T-helper 2 cell treated with Interferon-gamma antibody and Interleukin-4, amounts not matched to agents 100 ng/mL and 5 ng/mL, for 36 hours (primary cell): ENCODE measurements around the gene ARPC5L. TPM values are rescaled to one million over a fixed set of nuclear protein-coding genes. Genes with fewer than 3 reads are reported as not detected.
"Not testable (repeated sequence)": the region's sequence is repeated elsewhere in the genome, so short reads cannot be mapped to it uniquely, and the experiment has no call there.

Source experiments
- intact Hi-C: fragments of 100-400 bp; cut with micrococcal nuclease; formaldehyde crosslinking; loops from one replicate; pipeline ENCODE4 v1.15.1; 2023
- total RNA-seq: library from RNA; stranded (reverse); gene quantifications from 2 replicates; pipeline ENCODE4 v1.2.3, GENCODE V29; 2022

The ARPC5L gene
- 74.4 and 78.8 TPM in 2 replicates for total RNA-seq

DNA sequence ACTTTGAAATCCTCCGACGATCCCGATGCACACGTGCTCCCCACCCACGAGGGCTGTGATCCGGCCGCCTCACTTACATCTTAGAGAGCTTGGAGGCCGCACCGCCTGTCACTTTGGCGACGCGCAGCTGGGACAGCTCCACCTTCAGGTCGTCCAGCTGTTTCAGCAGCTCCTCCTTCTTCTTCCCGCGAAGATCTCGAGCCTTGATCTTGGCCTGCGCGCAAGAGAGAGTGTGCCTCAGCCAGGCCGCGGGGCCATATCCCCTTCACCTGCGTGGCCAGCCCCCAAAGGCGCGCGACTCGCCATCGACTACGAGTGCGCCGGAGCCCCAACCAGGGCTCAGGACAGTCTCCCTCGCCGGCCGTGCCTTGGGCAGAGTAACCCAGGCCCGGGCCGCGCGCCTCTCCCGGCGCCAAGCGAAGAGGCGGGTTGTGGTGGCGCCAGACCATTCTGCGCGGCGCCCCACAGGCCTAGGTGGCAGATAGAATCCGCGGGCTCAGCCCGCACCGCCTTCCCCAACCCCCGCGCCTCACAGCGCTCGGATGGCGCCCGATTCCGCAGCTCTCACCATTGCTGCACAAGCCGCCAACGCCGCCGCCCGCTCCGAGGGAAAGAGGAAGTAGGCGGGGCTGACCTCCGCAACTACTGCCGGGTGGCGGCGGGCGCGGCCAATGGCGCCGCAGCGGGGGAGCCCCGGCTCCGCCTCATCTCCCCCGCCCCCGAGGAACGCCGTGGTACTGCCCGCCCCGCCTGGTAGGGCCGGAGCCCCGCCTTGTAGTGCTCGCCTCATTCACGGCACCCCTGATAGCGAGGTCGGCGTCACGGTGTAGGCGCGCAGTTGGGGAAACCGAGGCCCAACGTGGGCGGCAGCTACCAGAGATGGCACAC is at the start of gene ARPC5L, which contains the start of gene RPL35:
TSS of gene ARPC5L (plus strand) at position 789 of the 888 bp plus-strand sequence. CDS start 7,161 bp downstream, outside the sequence.
TSS of gene RPL35 (minus strand) at position 616 of the 888 bp plus-strand sequence. CDS start at position 571, 45 bp downstream.
- intact Hi-C loops: loop anchor here (1.0 to 10.0 kb wide), 7 partner anchors 8 to 1957 kb away; partner anchors contain the start of genes GOLGA1, HSPA5, NR6A1 and RABEPK

DNA sequence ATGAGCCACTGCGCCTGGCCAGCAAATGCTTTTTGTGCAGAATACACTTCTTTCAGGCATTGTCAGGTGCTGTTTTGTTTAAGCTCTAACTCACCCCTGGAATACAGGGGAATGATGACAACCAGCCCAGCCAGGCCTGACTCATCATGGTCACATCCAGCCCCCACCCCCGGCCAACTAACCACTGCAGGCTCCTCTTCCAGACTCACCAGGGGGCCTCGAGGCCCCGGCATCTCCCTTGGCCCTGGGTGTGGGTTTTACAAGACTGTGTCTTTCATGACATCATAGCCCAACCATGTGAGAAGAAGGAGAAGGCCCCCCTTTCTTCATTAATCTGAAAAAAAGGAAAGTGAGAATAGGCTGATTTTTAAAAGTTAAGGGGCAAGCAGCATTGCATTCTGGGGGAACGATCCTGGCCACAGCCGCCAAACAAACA is 49.5 kb upstream of the ARPC5L start:
- intact Hi-C loops: no loop called here

DNA sequence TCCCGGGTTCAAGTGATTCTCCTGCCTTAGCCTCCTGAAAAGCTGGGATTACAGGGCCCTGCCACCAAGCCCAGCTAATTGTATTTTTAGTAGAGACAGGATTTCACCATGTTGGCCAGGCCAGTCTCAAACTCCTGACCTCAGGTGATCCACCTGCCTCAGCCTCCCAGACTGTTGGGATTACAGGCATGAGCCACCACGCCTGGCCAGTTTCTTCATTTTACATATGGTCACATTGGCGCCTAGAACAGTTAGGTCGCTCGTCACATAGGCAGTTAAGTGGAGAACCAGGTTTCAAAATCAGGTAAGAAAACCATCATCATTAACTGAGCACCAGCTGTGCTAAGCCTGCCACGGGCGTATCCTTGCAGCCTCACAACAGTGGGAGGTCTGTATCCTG is 48.9 kb upstream of the ARPC5L start:
- intact Hi-C loops: no loop called here

DNA sequence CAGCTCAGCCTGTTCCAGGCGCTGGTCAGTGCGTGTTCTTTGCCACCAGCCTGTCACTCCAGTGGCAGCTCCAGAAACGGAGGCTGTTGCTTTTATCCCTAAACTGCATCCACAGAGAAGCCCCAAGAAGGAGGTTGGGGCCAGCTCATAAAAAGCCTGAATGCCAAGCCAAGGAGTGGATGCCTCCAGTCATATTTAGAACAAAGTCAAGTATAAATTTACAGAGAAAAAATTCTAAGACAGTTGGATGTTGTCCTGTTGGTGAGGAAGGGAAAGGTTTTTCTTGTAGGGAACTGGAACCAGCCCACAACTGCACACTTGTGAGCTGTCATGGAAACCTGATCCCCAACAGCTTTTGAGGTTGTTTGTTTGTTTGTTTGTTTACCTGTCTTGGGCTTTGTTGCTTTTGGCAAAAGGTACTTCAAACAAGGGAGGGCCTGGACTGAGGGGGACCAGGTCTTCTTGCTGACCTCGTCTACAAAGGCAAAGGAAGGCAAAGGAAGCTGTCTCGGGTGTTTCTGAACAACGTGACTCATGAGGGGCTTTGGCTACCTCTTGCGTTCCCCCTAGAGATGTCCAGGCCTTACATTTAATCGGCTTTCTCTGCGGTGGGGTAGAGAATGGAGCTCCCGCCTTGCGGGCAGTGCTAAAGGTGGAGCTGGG is 48.3 kb upstream of the ARPC5L start:
- intact Hi-C loops: no loop called here

DNA sequence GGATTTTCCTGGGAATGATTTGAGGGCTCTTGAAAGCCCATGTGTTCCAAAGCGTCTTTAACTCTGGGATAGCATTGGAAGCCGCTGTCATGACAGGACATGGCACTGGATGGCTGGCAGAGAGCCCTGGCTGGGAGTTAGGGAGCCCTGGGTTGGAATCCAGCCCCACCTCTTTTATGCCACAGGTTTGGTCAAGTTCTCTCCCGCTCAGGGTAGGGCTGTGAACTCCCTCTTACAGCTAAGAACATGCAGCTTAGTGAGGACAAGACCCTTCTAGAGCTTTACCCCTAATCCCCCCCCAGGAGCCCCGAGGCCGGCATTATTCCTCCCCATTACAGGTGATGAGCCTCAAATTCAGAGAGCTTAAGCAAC is 47.8 kb upstream of the ARPC5L start:
- intact Hi-C loops: no loop called here

DNA sequence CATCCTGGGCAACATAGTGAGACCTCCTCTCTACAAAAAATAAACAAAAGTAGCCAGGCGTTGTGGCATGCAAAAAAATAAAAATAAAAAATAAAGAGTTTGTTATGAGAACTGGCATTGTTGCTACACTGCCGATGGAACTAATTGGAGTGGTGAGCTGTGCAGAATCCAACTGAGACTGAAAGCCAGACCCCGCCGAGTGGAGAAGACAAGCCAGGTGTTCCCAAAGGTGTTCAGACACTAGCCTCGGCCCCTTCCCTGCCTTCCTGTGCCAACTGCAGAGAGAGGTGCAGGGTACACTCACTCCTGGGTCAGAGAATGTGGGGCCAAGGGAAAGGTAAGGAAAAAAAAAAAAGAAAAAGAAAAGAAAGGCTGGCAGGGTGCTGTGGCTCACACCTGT is 46.3 kb upstream of the ARPC5L start:
- intact Hi-C loops: no loop called here

DNA sequence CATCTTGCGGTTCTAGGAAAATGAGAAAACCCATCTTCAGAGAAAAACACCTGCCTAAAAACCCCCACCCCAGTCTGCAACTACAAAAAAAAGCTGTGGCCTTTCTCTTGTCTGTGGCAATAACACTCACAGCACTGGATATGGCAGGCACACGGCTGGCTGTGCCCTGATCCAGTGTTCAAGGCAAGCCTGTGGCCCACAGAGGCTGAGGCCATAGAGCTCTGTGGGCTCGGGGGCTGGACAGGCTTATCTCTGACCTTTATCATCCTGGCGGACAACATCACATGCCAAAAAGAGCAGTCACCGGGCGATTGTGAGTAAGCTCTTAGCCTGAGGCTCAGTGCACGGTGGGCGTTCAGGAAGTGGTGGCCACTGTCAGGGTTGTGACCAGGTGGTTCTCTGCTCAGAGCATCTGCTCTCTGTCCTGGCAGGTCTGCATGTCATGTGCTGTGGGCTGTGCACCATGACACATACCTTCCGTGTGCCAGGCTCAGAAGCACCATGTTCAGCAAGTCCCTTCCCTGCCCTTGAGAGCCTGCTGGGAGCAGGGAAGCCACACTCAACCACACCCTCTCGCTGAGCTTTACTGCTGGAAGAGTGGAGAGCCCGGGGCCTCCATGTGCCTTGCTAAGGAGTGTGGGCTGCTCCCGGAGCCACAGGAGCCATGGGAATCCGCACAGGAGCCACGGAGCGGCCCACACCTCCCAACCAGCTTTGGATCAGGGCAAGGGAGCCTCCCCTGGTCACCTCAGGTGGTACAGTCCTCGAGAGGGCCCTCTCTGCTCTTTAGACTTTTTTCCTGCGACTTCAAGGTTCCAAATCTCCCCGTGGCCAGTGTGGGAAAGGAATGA is 43.3 kb upstream of the ARPC5L start:
- intact Hi-C loops: no loop called here

DNA sequence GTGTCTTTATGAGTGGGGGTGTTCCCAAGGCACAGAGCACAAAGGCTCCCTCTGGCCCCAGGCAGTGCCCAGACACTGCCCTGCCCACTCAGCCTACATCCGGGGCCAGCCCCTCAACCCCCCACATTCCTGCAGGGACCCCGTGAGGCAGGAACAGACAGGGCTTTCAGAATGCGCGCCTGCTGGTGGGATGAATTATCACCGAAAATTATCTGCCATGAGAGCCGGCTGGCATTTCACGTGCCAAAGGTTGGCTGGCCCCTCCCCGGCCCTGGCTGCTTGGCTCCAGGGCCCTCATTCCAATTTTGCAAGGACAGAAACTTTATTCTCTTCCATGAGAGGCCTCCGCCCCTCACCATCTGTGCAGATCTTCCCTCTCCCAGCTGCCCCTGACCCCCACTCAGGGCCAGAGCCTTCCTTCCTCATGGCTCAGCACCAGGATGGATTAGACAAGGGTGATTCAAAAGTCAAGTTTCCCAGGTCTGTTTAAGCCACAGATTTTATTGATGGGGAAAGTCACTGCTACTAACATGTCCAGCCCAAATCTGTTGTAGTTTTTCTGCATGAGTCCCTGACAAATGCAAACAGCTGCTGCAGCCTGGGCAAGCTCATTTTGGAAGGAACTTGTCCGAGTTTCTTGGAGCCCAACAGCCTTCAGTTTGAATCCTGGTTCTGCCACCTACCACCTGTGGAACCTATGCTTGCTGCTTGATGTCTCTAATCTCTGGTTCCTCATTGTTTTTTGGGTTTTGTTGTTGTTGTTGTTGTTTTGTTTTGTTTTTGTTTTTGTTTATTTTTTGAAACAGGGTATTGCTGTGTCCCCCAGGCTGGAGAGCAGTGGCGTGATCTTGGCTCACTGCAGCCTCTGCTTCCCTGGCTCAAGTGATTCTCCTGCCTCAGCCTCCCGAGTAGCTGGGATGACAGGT is 41.0 kb upstream of the ARPC5L start:
- intact Hi-C loops: no loop called here

DNA sequence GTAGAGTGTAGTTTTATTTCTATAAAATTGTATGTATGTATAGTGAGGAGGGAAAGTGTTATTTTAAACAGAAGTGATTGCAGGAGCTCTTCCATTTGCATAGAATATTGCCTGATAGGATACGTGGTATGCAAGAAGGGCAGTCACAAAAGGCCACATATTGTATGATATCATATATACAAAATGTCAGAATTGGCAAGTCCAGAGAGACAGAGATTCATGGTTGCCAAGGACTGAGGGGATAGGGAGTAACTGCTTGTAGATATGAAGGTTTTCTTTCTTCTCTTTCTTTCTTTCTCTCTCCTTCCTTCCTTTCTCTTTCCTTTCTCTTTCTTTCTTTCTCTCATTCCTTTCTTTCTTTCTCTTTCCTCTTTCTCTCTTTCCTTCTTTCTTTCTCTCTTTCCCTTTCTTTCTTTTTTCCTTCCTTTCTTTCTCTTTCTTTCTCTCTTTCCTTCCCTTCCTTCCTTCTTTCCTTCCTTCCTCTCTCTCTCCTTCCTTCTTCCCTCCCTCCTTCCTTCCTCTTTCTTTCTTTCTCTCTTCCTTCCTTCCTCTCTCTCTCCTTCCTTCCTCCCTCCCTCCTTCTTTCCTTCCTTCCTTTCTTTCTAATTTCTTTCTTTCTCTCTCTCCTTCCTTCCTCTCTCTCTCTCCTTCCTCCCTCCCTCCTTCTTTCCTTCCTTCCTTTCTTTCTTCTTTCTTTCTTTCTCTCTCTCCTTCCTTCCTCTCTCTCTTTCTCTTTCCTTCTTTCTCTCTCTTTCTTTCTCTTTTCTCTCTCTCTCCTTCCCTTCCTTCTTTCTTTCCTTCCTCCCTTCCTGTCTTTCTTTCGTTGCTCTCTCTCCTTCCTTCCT is 33.2 kb upstream of the ARPC5L start:
- intact Hi-C loops: no loop called here

DNA sequence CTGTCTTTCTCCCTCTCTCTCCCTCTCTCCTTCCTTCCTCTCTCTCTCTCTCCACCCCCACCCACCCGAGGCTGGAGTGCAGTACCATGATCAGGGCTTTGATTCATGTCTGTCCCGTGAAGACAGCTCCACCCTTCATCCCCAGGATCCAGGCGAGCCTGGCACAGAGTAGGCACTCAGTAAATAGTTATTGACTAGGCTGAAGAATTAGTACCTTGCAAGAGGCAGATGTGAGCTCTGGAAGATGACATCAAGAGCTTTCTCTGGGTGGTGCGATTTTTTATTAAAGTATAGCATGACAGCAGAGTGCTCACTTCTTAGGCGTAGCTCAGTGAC is 32.6 kb upstream of the ARPC5L start:
- intact Hi-C loops: no loop called here

DNA sequence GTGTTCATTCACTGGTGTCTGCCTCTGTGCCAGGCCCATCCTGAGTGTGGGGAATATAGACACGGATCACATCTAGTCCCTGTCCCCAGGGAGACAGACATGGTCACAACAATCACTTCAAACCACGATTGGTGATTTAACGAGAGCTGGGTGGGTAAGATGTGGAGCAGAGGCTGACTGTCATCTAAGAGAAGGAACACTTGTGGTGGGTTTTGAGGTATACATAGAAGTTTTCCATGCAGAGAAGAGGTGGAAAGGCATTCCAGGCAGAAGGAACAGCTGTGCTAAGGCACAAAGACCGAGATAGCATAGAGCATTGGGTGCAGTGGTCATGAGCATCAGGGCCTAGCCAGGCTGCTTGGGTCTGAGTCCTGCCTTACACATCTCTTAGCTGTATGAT is 31.3 kb upstream of the ARPC5L start:
- intact Hi-C loops: no loop called here

DNA sequence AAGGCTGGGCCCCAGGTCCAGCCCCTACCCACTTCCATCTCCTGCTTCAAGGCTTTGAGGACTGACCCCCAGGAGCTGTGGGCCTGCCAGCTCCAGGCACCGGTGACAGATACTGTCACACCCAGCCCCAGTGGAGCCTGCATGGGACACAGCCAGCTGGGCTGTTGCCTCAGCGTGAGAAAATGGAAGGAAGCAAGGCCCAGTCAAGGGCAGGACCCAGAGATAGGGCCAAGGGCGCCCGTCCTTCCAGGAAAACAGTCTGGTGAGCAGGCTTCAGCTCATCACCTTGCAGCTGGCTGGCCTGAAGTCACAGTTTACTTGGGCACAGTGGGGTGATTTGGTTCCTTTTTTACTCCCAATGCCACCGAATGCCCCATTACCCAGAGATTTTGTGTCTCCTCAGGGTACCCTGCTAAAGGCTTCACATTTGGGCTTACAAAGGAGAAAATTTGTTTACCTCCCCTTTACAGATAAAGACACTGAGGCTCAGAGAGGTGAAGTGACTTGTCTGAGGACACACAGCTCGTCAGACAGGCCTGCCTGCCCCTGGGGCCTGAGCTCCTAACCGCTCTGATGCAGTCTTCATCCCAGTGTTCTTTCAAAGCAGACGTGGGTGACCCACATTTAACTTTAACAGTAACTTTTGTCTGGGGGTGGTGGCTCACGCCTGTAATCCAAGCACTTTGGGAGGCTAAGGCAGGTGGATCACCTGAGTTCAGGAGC is 30.1 kb upstream of the ARPC5L start:
- intact Hi-C loops: no loop called here

DNA sequence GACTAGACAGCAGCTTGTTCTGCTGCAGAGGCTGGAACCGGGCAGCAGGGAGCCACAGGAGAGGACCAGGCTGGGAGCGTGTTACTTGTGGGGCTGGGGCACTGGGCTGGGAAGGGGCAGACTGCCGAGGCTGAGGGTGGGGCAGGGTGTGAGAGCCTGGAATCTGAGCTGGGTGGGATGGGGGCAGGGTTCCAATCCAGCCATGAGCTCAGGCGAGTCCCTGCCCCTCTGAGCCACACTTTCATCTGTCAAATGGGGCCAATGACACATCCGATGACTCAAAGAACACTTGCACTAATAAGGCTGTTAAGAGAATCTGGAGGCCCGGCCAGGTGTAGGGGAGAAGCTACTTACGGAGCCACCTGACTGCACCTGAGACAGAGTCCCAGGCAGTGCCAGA is 27.3 kb upstream of the ARPC5L start:
- intact Hi-C loops: no loop called here

DNA sequence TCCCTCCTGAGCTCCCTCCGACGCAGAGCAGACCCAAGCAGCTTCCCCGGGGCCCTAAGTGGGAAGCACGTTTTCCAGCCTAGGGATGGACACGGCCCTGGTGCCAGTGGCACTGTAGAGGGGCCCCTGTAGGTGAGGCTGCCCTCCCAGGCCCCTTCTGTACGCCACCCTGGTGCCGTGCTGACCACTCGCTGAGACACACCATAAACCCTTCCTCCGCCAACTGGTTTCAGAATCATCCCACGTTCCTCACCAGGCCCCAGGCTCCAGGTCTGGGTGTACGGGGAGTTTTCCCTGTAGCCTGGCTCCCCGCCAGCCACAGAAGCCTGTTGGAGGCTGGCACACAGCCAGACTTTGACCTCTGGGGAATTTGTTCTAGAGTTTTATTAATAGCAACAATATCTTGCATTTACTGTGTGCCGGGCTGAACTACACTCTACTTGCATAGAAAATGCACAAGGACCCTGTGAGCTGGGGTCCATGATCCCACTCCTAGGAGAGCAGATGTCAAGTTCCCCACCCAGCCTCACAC is 26.8 kb upstream of the ARPC5L start:
- intact Hi-C loops: no loop called here

DNA sequence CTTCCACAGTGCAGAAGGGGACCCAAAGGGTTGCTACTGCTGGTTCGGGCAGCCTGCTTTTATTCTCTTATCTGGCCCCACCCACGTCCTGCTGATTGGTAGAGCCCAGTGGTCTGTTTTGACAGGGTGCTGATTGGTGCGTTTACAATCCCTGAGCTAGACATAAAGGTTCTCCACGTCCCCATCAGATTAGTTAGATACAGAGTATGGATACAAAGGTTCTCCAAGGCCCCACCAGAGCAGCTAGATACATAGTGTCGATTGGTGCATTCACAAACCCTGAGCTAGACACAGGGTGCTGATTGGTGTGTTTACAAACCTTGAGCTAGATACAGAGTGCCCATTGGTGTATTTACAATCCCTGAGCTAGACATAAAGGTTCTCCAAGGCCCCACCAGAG is 23.8 kb upstream of the ARPC5L start:
- intact Hi-C loops: not testable (repeated sequence)

DNA sequence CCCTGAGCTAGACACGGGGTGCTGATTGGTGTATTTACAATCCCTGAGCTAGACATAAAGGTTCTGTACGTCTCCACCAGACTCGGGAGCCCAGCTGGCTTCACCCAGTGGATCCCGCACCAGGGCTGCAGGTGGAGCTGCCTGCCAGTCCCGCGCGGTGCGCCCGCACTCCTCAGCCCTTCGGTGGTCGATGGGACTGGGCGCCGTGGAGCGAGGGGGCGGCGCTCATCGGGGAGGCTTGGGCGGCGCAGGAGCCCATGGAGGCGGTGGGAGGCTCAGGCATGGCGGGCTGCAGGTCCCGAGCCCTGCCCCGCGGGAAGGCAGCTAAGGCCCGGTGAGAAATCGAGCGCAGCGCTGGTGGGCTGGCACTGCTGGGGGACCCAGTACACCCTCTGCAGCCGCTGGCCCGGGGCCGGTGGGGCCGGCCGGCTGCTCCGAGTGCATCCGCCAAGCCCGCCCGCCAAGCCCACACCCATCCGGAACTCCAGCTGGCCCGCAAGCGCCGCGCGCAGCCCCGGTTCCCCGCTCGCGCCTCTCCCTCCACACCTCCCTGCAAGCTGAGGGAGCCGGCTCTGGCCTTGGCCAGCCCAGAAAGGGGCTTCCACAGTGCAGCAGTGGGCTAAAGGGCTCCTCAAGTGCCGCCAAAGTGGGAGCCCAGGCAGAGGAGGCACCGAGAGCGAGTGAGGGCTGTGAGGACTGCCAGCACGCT is 23.2 kb upstream of the ARPC5L start:
- intact Hi-C loops: not testable (repeated sequence)

DNA sequence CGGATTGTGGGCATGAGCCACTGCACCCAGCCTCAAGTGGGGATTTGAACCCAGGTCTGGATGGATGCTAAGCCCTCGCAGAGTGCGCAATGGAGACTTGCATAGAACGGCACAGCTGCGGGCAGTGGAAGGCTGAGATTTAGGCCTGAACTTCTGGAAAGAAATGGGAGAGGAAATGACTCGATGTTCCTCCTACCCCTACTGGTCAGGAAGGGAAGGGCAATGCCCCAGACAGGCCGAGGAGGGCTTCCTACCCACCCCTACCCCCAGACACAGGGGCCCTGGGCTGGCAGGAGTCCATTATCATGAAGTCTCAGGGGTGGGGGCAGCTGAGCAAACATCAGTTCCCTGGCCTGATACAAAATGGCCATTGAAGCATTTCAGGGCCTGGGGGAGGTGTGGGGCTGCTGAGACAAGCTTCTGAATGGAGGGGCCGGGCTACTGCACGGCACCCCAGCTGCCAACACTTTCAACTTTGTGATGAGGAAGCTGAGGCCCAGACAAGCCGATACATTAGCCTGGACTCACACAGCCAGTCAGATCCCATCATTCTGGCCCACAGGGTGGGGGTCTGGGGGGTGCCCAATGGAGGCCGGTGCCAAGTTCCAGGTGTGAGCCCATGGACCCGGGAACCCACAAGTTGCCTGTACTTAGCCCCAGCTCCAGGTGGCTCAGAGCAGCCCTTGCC is 22.2 kb upstream of the ARPC5L start:
- intact Hi-C loops: no loop called here
